Mucosa of descending colon (tissue), 3 donors: Measurements from ENCODE around the gene VASP. TPM values are rescaled to one million over a fixed set of nuclear protein-coding genes. Genes with fewer than 3 reads are reported as not detected.
A peak's percentile ranks its signal among the peaks of the same experiment; 100 is the strongest.

Source experiments
- ATAC-seq: fragments of 200-7000 bp; cut with Tn5 transposase; one replicate; pipeline ENCODE4 v1.9.1; 2020; ENCODE audit warnings: mild to moderate bottlenecking, moderate library complexity
- DNase-seq, 3 donors: peaks; one replicate each; pipeline ENCODE4 v3.0.0-alpha.2; 2020
- H3K36me3 ChIP-seq: fragments of 200-600 bp; one replicate; pipeline ENCODE4 v1.8.0; 2021; ENCODE audit warnings: low read depth, mild to moderate bottlenecking
- H3K4me1 ChIP-seq: fragments of 200-600 bp; one replicate; pipeline ENCODE4 v1.8.0; 2021; ENCODE audit warnings: low read depth, mild to moderate bottlenecking
- H3K4me3 ChIP-seq: fragments of 200-600 bp; one replicate; pipeline ENCODE4 v1.8.0; 2021; ENCODE audit warnings: mild to moderate bottlenecking
- H3K9me3 ChIP-seq: fragments of 200-600 bp; one replicate; pipeline ENCODE4 v1.8.0; 2021; ENCODE audit warnings: mild to moderate bottlenecking
- intact Hi-C, 2 donors: fragments of 100-400 bp; cut with DNase I in 1 of 2; cut with micrococcal nuclease in 1 of 2; formaldehyde crosslinking; loops; one replicate each; pipeline versions ENCODE4 v1.11.0 to v1.11.1; 2022; cut with DNase I, micrococcal nuclease
- total RNA-seq, 3 donors: library from RNA; stranded (reverse); fragmentation: NEBNext Ultra II Directional in 2 of 3; extraction: Animal tissue kit (Norgen Biotek cat#: 25700) in 2 of 3; gene quantifications; one replicate each; pipeline versions ENCODE4 v1.2.1 to v1.2.4, GENCODE V29; 2021 to 2023
- TF ChIP-seq, protein P1 (sequence below): fragments of 200-600 bp; IDR thresholded peaks from one replicate; pipeline ENCODE4 v1.8.0; 2022; ENCODE audit warnings: antibody characterized with exemption, mild to moderate bottlenecking
- donor health status: DM: no; HTN: no; CAD: no; lungs with moderate emphysema.
- donor health status: DM: no; HTN: no; CAD: no.
- donor health status: DM: no; HTN: yes; CAD: no.

VASP gene
- total RNA-seq, 3 donors from 2014 or later = 190 to 252 (median 235) TPM

DNA sequence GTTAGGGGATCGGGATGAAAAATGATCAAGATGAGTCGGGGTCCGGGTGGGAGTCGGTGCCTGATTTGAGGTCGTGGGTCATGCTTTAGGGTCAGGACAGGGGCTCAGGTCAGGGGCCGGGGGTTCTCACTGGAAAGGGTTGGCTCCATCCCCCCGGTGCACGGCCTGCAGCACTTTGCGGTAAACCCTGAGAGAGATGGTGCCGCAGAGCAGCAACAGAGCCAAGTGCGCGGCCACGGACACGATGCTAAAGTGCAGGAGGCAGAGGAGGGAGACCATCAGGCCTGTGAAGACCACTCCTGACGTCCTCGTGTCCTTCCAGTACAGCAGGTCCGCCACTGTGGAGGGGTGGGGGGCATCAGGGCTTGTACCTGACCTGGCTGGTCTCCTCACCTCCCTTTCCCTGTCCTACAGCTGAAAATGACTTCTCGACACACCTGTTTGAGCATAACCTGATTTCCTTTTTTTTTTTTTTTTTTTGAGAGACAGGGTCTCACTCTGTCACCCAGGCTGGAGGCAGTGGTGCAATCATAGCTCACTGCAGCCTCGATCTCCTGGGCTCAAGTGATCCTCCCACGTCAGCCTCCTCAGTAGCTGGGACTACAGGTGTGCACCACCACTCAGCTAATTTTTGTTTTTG is 17.9 kb upstream of the VASP start:
- TF ChIP-seq, protein P1, sequence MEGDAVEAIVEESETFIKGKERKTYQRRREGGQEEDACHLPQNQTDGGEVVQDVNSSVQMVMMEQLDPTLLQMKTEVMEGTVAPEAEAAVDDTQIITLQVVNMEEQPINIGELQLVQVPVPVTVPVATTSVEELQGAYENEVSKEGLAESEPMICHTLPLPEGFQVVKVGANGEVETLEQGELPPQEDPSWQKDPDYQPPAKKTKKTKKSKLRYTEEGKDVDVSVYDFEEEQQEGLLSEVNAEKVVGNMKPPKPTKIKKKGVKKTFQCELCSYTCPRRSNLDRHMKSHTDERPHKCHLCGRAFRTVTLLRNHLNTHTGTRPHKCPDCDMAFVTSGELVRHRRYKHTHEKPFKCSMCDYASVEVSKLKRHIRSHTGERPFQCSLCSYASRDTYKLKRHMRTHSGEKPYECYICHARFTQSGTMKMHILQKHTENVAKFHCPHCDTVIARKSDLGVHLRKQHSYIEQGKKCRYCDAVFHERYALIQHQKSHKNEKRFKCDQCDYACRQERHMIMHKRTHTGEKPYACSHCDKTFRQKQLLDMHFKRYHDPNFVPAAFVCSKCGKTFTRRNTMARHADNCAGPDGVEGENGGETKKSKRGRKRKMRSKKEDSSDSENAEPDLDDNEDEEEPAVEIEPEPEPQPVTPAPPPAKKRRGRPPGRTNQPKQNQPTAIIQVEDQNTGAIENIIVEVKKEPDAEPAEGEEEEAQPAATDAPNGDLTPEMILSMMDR = no peak
- Histone ChIP-seq H3K4me1 (peaks cover 16% of the 10 kb centered on the region), H3K9me3 (no peaks in the 10 kb centered on the region), H3K4me3 (no peak overlapping the region), H3K36me3 (no peaks in the 10 kb centered on the region)
- ATAC-seq (no peak), DNase-seq (peak in 1 of 3 donors; percentile 49)
- intact Hi-C loops = no loop called here

DNA sequence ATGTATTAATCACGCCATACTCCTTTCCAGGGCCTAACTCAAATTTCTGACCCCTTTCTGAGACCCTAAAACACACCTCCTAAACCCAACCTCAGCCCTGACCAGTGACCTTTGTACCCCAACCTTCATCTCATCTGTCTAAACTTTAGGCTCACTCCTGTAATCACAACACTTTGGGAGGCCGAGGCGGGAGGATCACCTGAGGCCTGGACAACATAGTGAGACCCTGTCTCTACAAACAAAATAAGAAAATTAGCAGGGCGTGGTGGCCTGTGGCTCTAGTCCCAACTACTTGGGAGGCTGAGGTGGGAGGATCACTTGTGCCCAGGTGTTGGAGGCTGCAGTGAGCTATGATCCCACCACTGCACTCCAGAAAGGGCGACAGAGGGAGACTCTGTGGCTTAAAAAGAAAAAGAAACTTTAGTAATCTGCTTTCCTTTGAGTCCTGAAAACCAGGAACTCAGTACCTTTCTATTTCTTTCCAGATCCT is 15.1 kb upstream of the VASP start:
- intact Hi-C loops = no loop called here
- ATAC-seq (no peak), DNase-seq (no peak)
- TF ChIP-seq, protein P1 = no peak
- H3K4me1 ChIP-seq = peaks cover 15% of the 10 kb centered on the region
- H3K36me3 ChIP-seq = no peaks in the 10 kb centered on the region
- H3K4me3 ChIP-seq = no peak overlapping the region
- H3K9me3 ChIP-seq = no peaks in the 10 kb centered on the region

DNA sequence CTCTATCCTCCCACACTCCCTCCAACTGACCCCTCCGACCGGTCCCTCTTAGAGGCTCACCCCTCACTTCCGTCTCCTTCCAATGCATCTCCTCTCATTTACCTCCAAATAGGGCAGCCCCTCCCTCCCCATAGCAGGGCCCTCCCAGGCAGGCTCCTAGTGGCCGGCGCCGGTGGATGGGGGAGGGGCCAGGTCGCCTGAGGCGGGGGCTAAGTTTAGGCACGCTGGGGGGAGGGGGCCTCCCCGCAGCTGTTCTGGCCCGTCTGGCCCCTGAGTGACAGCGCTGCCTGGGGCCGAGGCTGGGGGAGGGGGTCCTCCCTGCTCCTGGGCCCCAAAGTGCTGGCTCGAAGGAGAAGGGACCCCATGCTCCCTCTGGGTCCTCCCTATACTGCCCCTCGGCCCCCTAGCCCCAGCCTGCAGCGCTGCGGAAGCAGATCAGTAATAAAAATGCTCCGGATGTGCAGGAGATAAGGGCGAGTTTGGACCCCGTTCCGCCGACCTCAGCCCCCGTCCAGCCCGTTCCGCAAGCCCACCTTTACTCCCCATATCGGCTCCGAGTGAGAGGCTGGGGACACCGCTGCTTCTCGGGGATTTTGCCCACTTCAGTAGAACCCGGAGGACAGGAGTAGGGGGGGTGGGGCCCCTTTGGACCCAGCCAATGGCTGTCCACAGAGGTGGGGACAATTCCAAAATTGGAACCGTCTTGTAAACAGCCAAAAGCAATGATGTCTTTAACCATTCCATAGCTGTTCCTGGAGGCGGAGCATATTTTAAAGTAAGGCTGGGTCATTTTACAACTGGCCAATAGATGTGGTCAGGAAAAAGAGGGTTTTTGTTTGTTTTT is 14.4 kb upstream of the VASP start:
- no peaks in the 10 kb centered on the region for H3K36me3 ChIP-seq
- H3K4me3 ChIP-seq = no peak overlapping the region
- ATAC-seq = peak; percentile 4
- intact Hi-C loops = no loop called here
- TF ChIP-seq, protein P1 = no peak
- peak; percentile 56 to 57 (median 57) for DNase-seq
- peaks cover 22% of the 10 kb centered on the region for H3K4me1 ChIP-seq
- no peaks in the 10 kb centered on the region for H3K9me3 ChIP-seq

DNA sequence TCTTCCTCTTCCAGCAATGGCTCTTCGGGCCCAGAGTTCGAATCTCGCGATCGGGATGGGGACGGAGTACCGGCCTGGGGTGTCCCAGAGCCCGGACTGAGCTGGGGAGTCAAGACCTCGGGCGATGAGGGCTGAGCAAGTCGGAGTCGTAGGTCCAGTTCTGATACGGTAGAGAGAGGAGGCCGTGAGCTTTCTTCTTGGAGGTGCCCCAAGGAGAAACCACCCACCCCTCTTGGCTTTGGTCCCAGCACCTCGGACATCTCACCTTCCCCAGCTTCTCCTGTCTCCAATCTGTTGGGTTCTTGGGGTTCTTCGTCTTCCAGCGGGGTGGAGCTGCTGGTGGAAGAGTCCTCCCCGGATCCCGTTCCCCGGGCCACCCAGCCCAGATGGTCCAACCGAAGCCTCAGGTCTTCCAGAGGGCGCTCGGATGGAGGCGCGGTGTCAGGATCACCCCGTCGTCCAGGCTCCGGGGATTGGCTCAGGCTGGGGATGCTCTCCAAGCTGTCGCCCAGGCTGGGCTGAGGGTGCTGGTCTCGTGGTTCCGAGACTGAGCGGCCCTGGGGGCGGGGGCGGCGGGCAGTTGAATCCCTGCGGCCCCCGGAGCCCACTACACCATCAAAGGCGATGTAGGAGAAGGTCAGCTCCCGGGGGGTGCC is 12.9 kb upstream of the VASP start:
- peaks cover 37% of the 10 kb centered on the region for H3K4me1 ChIP-seq
- H3K4me3 ChIP-seq = no peak overlapping the region
- ATAC-seq (no peak), DNase-seq (peak in 1 of 3 donors; percentile 59)
- intact Hi-C loops = no loop called here
- no peaks in the 10 kb centered on the region for H3K9me3 ChIP-seq
- TF ChIP-seq, protein P1 = no peak
- no peaks in the 10 kb centered on the region for H3K36me3 ChIP-seq

DNA sequence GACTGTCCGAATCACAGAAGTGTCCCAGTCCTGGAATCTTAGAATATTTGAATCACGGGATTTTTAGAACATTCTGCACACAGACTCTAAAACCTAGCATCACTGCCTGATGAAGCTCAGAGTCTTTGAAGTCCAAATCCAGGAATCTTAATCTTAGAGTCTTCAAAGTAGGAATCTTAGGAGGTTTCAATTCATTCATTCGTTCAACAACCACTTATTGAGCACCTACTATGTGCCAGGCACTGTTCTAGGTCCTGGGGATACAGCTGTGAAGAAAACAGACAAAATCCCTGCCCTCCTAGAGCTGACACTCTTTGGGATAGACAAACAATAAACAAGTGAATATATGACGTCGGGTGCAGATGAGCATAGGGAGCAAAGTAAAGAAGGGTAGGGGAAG is 12.1 kb upstream of the VASP start:
- peaks cover 37% of the 10 kb centered on the region for H3K4me1 ChIP-seq
- no peak overlapping the region for H3K4me3 ChIP-seq
- TF ChIP-seq, protein P1 = no peak
- DNase-seq (no peak), ATAC-seq (no peak)
- no peaks in the 10 kb centered on the region for H3K36me3 ChIP-seq
- intact Hi-C loops = no loop called here
- no peaks in the 10 kb centered on the region for H3K9me3 ChIP-seq
